Kidney tubule cell (primary cell): ENCODE measurements around the gene SRP54.
A peak's percentile ranks its signal among the peaks of the same experiment; 100 is the strongest.
"Not testable (repeated sequence)": the region's sequence is repeated elsewhere in the genome, so short reads cannot be mapped to it uniquely, and the experiment has no call there.

ENCODE experiments used
- DNase-seq: peaks from one replicate; pipeline ENCODE4 v3.0.0-alpha.2; 2018; ENCODE audit warnings: low spot score

The SRP54 gene

GRCh38 chr14:35046751-35047536 lies 64.2 kb downstream of the SRP54 start:
- peak; percentile 55 for DNase-seq

- DNase-seq, result no peak
Observed at GRCh38 chr14:35047976-35048513, 65.3 kb downstream of the SRP54 start.

GRCh38 chr14:35050652-35051051 lies 67.9 kb downstream of the SRP54 start:
- peak; percentile 12 for DNase-seq

GRCh38 chr14:35051796-35052195 lies 69.0 kb downstream of the SRP54 start:
- DNase-seq, result no peak

GRCh38 chr14:35052637-35053036 lies 69.8 kb downstream of the SRP54 start:
- no peak for DNase-seq

GRCh38 chr14:35061113-35061791 lies 78.5 kb downstream of the SRP54 start:
- DNase-seq, result peak; percentile 45

GRCh38 chr14:35065731-35066130 lies 82.9 kb downstream of the SRP54 start:
- DNase-seq, result not testable (repeated sequence)

GRCh38 chr14:35068238-35069012 lies 85.6 kb downstream of the SRP54 start:
- no peak for DNase-seq

GRCh38 chr14:35072226-35072625 lies 89.4 kb downstream of the SRP54 start:
- no peak for DNase-seq

GRCh38 chr14:35073486-35073885 lies 90.7 kb downstream of the SRP54 start:
- no peak for DNase-seq

- no peak for DNase-seq
Observed at GRCh38 chr14:35078082-35078481, 95.3 kb downstream of the SRP54 start.
